OCI-LY1 (cell line): ENCODE measurements around the gene BTG4.

Experiments
- H2AFZ ChIP-seq: fragments of 200-600 bp; sonication (generic), shearing (Covaris generic); 2 replicates; pipeline ENCODE4 v1.6.0; 2014; ENCODE audit warnings: antibody characterized with exemption, mild to moderate bottlenecking, low read length
- H3F3A ChIP-seq: fragments of 200-600 bp; sonication (generic), shearing (Covaris generic); 2 replicates; pipeline ENCODE4 v1.6.0; 2014; ENCODE audit warnings: mild to moderate bottlenecking, antibody characterized with exemption, low read length, moderate library complexity; ENCODE audit not compliant: insufficient read depth
- H3K27ac ChIP-seq: fragments of 200-600 bp; sonication (generic); 2 replicates; pipeline ENCODE4 v1.5.1; 2014; ENCODE audit warnings: low read length, mixed run types, mild to moderate bottlenecking, low read depth; ENCODE audit not compliant: poor library complexity, severe bottlenecking
- H3K27me3 ChIP-seq: fragments of 200-600 bp; sonication (generic); 2 replicates; pipeline ENCODE4 v1.6.0; 2014; ENCODE audit warnings: antibody characterized with exemption, mild to moderate bottlenecking, low read length, moderate library complexity; ENCODE audit not compliant: insufficient read depth
- H3K36me3 ChIP-seq: fragments of 200-600 bp; sonication (generic); 2 replicates; pipeline ENCODE4 v1.6.1; 2014; ENCODE audit warnings: mild to moderate bottlenecking, antibody characterized with exemption, low read length, moderate library complexity, mixed read lengths; ENCODE audit not compliant: insufficient read depth
- H3K4me1 ChIP-seq: fragments of 200-600 bp; sonication (generic); 2 replicates; pipeline ENCODE4 v1.5.1; 2014; ENCODE audit warnings: mild to moderate bottlenecking, low read length, moderate library complexity; ENCODE audit not compliant: insufficient read depth, severe bottlenecking
- H3K4me2 ChIP-seq: fragments of 200-600 bp; sonication (generic), shearing (Covaris generic); 2 replicates; pipeline ENCODE4 v1.6.1; 2014; ENCODE audit warnings: low read length
- H3K4me3 ChIP-seq: fragments of 200-600 bp; sonication (generic); 2 replicates; pipeline ENCODE4 v1.5.1; 2014; ENCODE audit warnings: low read length, low read depth, mild to moderate bottlenecking, mixed read lengths; ENCODE audit not compliant: poor library complexity, severe bottlenecking
- H3K79me2 ChIP-seq: fragments of 200-600 bp; shearing (Covaris generic); 2 replicates; pipeline ENCODE4 v1.6.1; 2016; ENCODE audit warnings: mixed run types, low read length, mixed read lengths; ENCODE audit not compliant: insufficient read depth
- H3K9ac ChIP-seq: fragments of 200-600 bp; sonication (generic), shearing (Covaris generic); 2 replicates; pipeline ENCODE4 v1.6.1; 2014; ENCODE audit warnings: mild to moderate bottlenecking, low read length, mixed read lengths
- H3K9me2 ChIP-seq: fragments of 200-600 bp; sonication (generic), shearing (Covaris generic); 2 replicates; pipeline ENCODE4 v1.6.1; 2014; ENCODE audit warnings: low read depth, mild to moderate bottlenecking, low read length, mixed read lengths
- H3K9me3 ChIP-seq: fragments of 200-600 bp; shearing (Covaris generic); 2 replicates; pipeline ENCODE4 v1.6.1; 2014; ENCODE audit warnings: low read length, mixed read lengths
- H4K20me1 ChIP-seq: fragments of 200-600 bp; sonication (generic), shearing (Covaris generic); 2 replicates; pipeline ENCODE4 v1.6.0; 2016; ENCODE audit warnings: mild to moderate bottlenecking, low read length; ENCODE audit not compliant: insufficient read depth
- CTCF ChIP-seq: fragments of 200-600 bp; sonication (generic), shearing (Covaris generic); IDR thresholded peaks from 2 replicates; pipeline ENCODE4 v1.5.1; 2017; ENCODE audit warnings: mild to moderate bottlenecking, antibody characterized with exemption, low read length, moderate library complexity, mixed read lengths
- EZH2 ChIP-seq: fragments of 200-600 bp; sonication (generic), shearing (Covaris generic); IDR thresholded peaks from 2 replicates; pipeline ENCODE4 v1.8.0; 2017; ENCODE audit warnings: borderline replicate concordance, mixed run types, mild to moderate bottlenecking, antibody characterized with exemption, low read length, moderate library complexity, mixed read lengths

The BTG4 gene

GRCh38 chr11:111449696-111450479 lies 62.3 kb downstream of the BTG4 start:
- H3K9me3 ChIP-seq = no peaks in the 10 kb centered on the region
- H3K27ac ChIP-seq = peak overlapping the region; percentile 3
- H3K4me3 ChIP-seq = peak overlapping the region; percentile 2
- H3K4me1 ChIP-seq = peaks cover 61% of the 10 kb centered on the region
- 0 out of 2 replicates have a peak, but pooled peaks cover 4% of the 10 kb centered on the region for H3F3A ChIP-seq
- no peak overlapping the region for H2AFZ ChIP-seq
- peak overlapping the region; percentile 18; the same call in 1 of the 2 replicates for H3K9ac ChIP-seq
- H3K36me3 ChIP-seq = no peaks in the 10 kb centered on the region
- H4K20me1 ChIP-seq = no peaks in the 10 kb centered on the region
- TF ChIP-seq CTCF = no peak
- H3K27me3 ChIP-seq = no peaks in the 10 kb centered on the region
- H3K79me2 ChIP-seq = no peaks in the 10 kb centered on the region
- no peaks in the 10 kb centered on the region for H3K9me2 ChIP-seq
- H3K4me2 ChIP-seq = peak overlapping the region; percentile 36; the same call in 1 of the 2 replicates

GRCh38 chr11:111448831-111449557 lies 63.2 kb downstream of the BTG4 start:
- no peaks in the 10 kb centered on the region for H3K36me3 ChIP-seq
- no peaks in the 10 kb centered on the region for H3K27me3 ChIP-seq
- no peaks in the 10 kb centered on the region for H4K20me1 ChIP-seq
- H3K9ac ChIP-seq = no peak overlapping the region; the same call in 1 of the 2 replicates
- no peak overlapping the region for H2AFZ ChIP-seq
- H3K9me2 ChIP-seq = no peaks in the 10 kb centered on the region
- H3F3A ChIP-seq = 0 out of 2 replicates have a peak, but pooled peaks cover 4% of the 10 kb centered on the region
- H3K4me1 ChIP-seq = peaks cover 69% of the 10 kb centered on the region
- H3K4me2 ChIP-seq = peak overlapping the region; percentile 36; the same call in 1 of the 2 replicates
- H3K4me3 ChIP-seq = peak overlapping the region; percentile 2
- H3K79me2 ChIP-seq = no peaks in the 10 kb centered on the region
- no peak overlapping the region for H3K27ac ChIP-seq
- no peak for TF ChIP-seq CTCF
- no peaks in the 10 kb centered on the region for H3K9me3 ChIP-seq

GRCh38 chr11:111448414-111448813 lies 63.8 kb downstream of the BTG4 start:
- H3K9me3 ChIP-seq = no peaks in the 10 kb centered on the region
- no peak overlapping the region for H3K4me2 ChIP-seq
- H3K27me3 ChIP-seq = no peaks in the 10 kb centered on the region
- H3K79me2 ChIP-seq = no peaks in the 10 kb centered on the region
- no peak overlapping the region for H3K27ac ChIP-seq
- no peak overlapping the region for H2AFZ ChIP-seq
- no peaks in the 10 kb centered on the region for H4K20me1 ChIP-seq
- no peaks in the 10 kb centered on the region for H3K36me3 ChIP-seq
- no peak overlapping the region for H3K4me3 ChIP-seq
- H3K4me1 ChIP-seq = peaks cover 75% of the 10 kb centered on the region
- TF ChIP-seq EZH2 (no peak), CTCF (no peak; the same call in 1 of the 2 replicates)
- H3K9ac ChIP-seq = no peak overlapping the region; the same call in 1 of the 2 replicates
- 0 out of 2 replicates have a peak, but pooled peaks cover 4% of the 10 kb centered on the region for H3F3A ChIP-seq
- no peaks in the 10 kb centered on the region for H3K9me2 ChIP-seq
